Stimulated activated CD4-positive, alpha-beta T cell treated with anti-CD3 and anti-CD28 coated beads, Interleukin-4, amount 100 ng/mL, for 24 hours (primary cell): Measurements from ENCODE around the gene MPPED1.

Source experiments
- DNase-seq: peaks from one replicate; pipeline ENCODE4 v3.0.0-alpha.2; 2020

The MPPED1 gene

GRCh38 chr22:43432883-43433415 is 21.1 kb downstream of the MPPED1 start:
- no peak for DNase-seq

- DNase-seq = no peak
These were observed 21.8 kb downstream of the MPPED1 start for GRCh38 chr22:43433451-43434274.

- DNase-seq = no peak
These were observed 22.6 kb downstream of the MPPED1 start for GRCh38 chr22:43434275-43434927.

GRCh38 chr22:43434928-43435311 is 23.1 kb downstream of the MPPED1 start:
- DNase-seq = no peak

GRCh38 chr22:43435851-43436811 is 24.3 kb downstream of the MPPED1 start:
- DNase-seq = no peak

- DNase-seq = no peak
These were observed 25.1 kb downstream of the MPPED1 start for GRCh38 chr22:43436868-43437267.

- DNase-seq = no peak
These were observed 26.2 kb downstream of the MPPED1 start for GRCh38 chr22:43437871-43438475.

- no peak for DNase-seq
These were observed 27.0 kb downstream of the MPPED1 start for GRCh38 chr22:43438666-43439347.

GRCh38 chr22:43439368-43440103 is 27.7 kb downstream of the MPPED1 start:
- no peak for DNase-seq

GRCh38 chr22:43440104-43440387 is 28.2 kb downstream of the MPPED1 start:
- DNase-seq = no peak

GRCh38 chr22:43440556-43440955 is 28.7 kb downstream of the MPPED1 start:
- no peak for DNase-seq

- no peak for DNase-seq
These were observed 29.4 kb downstream of the MPPED1 start for GRCh38 chr22:43441216-43441615.

- no peak for DNase-seq
These were observed 29.9 kb downstream of the MPPED1 start for GRCh38 chr22:43441751-43442150.

- no peak for DNase-seq
These were observed 30.8 kb downstream of the MPPED1 start for GRCh38 chr22:43442386-43443151.

GRCh38 chr22:43443152-43443471 is 31.3 kb downstream of the MPPED1 start:
- no peak for DNase-seq

GRCh38 chr22:43446037-43446803 is 34.4 kb downstream of the MPPED1 start:
- DNase-seq = no peak

- no peak for DNase-seq
These were observed 35.1 kb downstream of the MPPED1 start for GRCh38 chr22:43446916-43447315.

GRCh38 chr22:43447380-43447779 is 35.6 kb downstream of the MPPED1 start:
- no peak for DNase-seq

GRCh38 chr22:43448048-43448447 is 36.2 kb downstream of the MPPED1 start:
- no peak for DNase-seq

- DNase-seq = no peak
These were observed 37.5 kb downstream of the MPPED1 start for GRCh38 chr22:43449205-43449830.
